H9 (cell line): Measurements from ENCODE around the gene ELF5. TPM values are rescaled to one million over a fixed set of nuclear protein-coding genes. Genes with fewer than 3 reads are reported as not detected.

Experiments
- DNase-seq: peaks from one replicate; pipeline ENCODE4 v3.0.0-alpha.2; 2017
- H2AFZ ChIP-seq: one replicate; pipeline ENCODE4 v1.6.1; 2013; ENCODE audit warnings: mild to moderate bottlenecking, low read length, control low read depth, moderate library complexity
- H2AK5ac ChIP-seq: 2 replicates; pipeline ENCODE4 v1.6.1; 2013; ENCODE audit warnings: low read length, control low read depth, mixed read lengths; ENCODE audit not compliant: insufficient read length
- H2BK120ac ChIP-seq: one replicate; pipeline ENCODE4 v1.6.1; 2013; ENCODE audit warnings: low read depth, mild to moderate bottlenecking, low read length, control low read depth, inconsistent platforms; ENCODE audit not compliant: poor library complexity, severe bottlenecking
- H2BK12ac ChIP-seq: 2 replicates; pipeline ENCODE4 v1.6.1; 2013; ENCODE audit warnings: low read length, control low read depth, mixed read lengths, low read depth; ENCODE audit not compliant: insufficient read length
- H2BK15ac ChIP-seq: 2 replicates; pipeline ENCODE4 v1.6.1; 2013; ENCODE audit warnings: low read depth, low read length, control low read depth
- H2BK20ac ChIP-seq: one replicate; pipeline ENCODE4 v1.6.1; 2013; ENCODE audit warnings: low read depth, mild to moderate bottlenecking, low read length, control low read depth, inconsistent platforms; ENCODE audit not compliant: poor library complexity, severe bottlenecking
- H2BK5ac ChIP-seq: 2 replicates; pipeline ENCODE4 v1.6.1; 2013; ENCODE audit warnings: low read length, control low read depth, mixed read lengths; ENCODE audit not compliant: insufficient read length
- H3K14ac ChIP-seq: 2 replicates; pipeline ENCODE4 v1.6.1; 2013; ENCODE audit warnings: low read length, control low read depth; ENCODE audit not compliant: insufficient read depth
- H3K18ac ChIP-seq: 2 replicates; pipeline ENCODE4 v1.6.1; 2013; ENCODE audit warnings: low read depth, mild to moderate bottlenecking, mixed read lengths, low read length, control low read depth; ENCODE audit not compliant: insufficient read length
- H3K23ac ChIP-seq: 2 replicates; pipeline ENCODE4 v1.6.1; 2013; ENCODE audit warnings: low read length, control low read depth, mixed read lengths, low read depth; ENCODE audit not compliant: insufficient read length
- H3K23me2 ChIP-seq: 2 replicates; pipeline ENCODE4 v1.6.1; 2013; ENCODE audit warnings: low read depth, mild to moderate bottlenecking, mixed read lengths, low read length, control low read depth; ENCODE audit not compliant: insufficient read length, poor library complexity, severe bottlenecking
- H3K27ac ChIP-seq: 2 replicates; pipeline ENCODE4 v1.5.1; 2013; ENCODE audit warnings: low read length, control low read depth, mixed read lengths, low read depth; ENCODE audit not compliant: insufficient read length
- H3K27me3 ChIP-seq: 2 replicates; pipeline ENCODE4 v1.6.1; 2013; ENCODE audit warnings: low read length, control low read depth, inconsistent platforms; ENCODE audit not compliant: insufficient read depth
- H3K4ac ChIP-seq: 2 replicates; pipeline ENCODE4 v1.6.1; 2013; ENCODE audit warnings: low read depth, mild to moderate bottlenecking, control low read depth, inconsistent platforms, low read length, moderate library complexity
- H3K4me1 ChIP-seq: 2 replicates; pipeline ENCODE4 v1.6.1; 2013; ENCODE audit warnings: low read length, control low read depth, inconsistent platforms; ENCODE audit not compliant: insufficient read depth
- H3K4me2 ChIP-seq: 2 replicates; pipeline ENCODE4 v1.6.1; 2013; ENCODE audit warnings: low read length, control low read depth, mixed read lengths; ENCODE audit not compliant: insufficient read length, insufficient read depth
- H3K56ac ChIP-seq: 2 replicates; pipeline ENCODE4 v1.6.1; 2013; ENCODE audit warnings: low read depth, mild to moderate bottlenecking, mixed read lengths, low read length, control low read depth; ENCODE audit not compliant: insufficient read length
- H3K79me1 ChIP-seq: 2 replicates; pipeline ENCODE4 v1.6.1; 2013; ENCODE audit warnings: low read depth, mild to moderate bottlenecking, moderate library complexity, low read length, control low read depth, inconsistent platforms; ENCODE audit not compliant: insufficient read depth, poor library complexity, severe bottlenecking
- H3K79me2 ChIP-seq: 2 replicates; pipeline ENCODE4 v1.6.1; 2013; ENCODE audit warnings: low read length, control low read depth, inconsistent platforms; ENCODE audit not compliant: insufficient read depth
- H3K9ac ChIP-seq: 2 replicates; pipeline ENCODE4 v1.6.1; 2013; ENCODE audit warnings: low read length, control low read depth, mixed read lengths; ENCODE audit not compliant: insufficient read length; ENCODE audit errors: extremely low read depth
- H3K9me3 ChIP-seq: one replicate; pipeline ENCODE4 v1.6.1; 2013; ENCODE audit warnings: low read depth, low read length, inconsistent platforms; ENCODE audit not compliant: control insufficient read depth
- H3T11ph ChIP-seq: one replicate; pipeline ENCODE4 v1.6.1; 2013; ENCODE audit warnings: mild to moderate bottlenecking, low read length, control low read depth, inconsistent platforms
- H4K20me1 ChIP-seq: one replicate; pipeline ENCODE4 v1.6.1; 2013; ENCODE audit not compliant: control insufficient read depth, insufficient read length, insufficient read depth
- H4K5ac ChIP-seq: 2 replicates; pipeline ENCODE4 v1.6.1; 2013; ENCODE audit warnings: low read depth, mild to moderate bottlenecking, mixed read lengths, low read length, control low read depth; ENCODE audit not compliant: insufficient read length
- H4K8ac ChIP-seq: replicated peaks from 2 replicates; pipeline ENCODE4 v1.6.1; 2013; ENCODE audit warnings: low read length, control low read depth, mixed read lengths, low read depth; ENCODE audit not compliant: insufficient read length
- H4K91ac ChIP-seq: 2 replicates; pipeline ENCODE4 v1.6.1; 2013; ENCODE audit warnings: low read depth, mild to moderate bottlenecking, moderate library complexity, mixed read lengths, low read length, control low read depth; ENCODE audit not compliant: insufficient read length
- H3K27ac Mint-ChIP-seq, 3 experiments: 2 replicates in 2 of 3; 3 replicates in 1 of 3; pipeline ENCODE4 v1.8.0; 2020 to 2021; ENCODE audit warnings: mixed read lengths in 3 of 3, mild to moderate bottlenecking in 1 of 3, moderate library complexity in 1 of 3
- H3K27me3 Mint-ChIP-seq: 2 replicates; pipeline ENCODE4 v1.8.0; 2021; ENCODE audit warnings: low read depth, mild to moderate bottlenecking, moderate library complexity, mixed read lengths
- H3K36me3 Mint-ChIP-seq, 3 experiments: 2 replicates in 2 of 3; 3 replicates in 1 of 3; pipeline ENCODE4 v1.8.0; 2020 to 2021; ENCODE audit warnings: low read depth in 3 of 3, mixed read lengths in 3 of 3; ENCODE audit not compliant: insufficient read depth in 1 of 3
- H3K4me1 Mint-ChIP-seq, 2 experiments: 2 replicates each; pipeline ENCODE4 v1.8.0; 2020; ENCODE audit warnings: mixed read lengths in 2 of 2
- H3K4me3 Mint-ChIP-seq, 2 experiments: 2 replicates in 1 of 2; 3 replicates in 1 of 2; pipeline ENCODE4 v1.8.0; 2020 to 2021; ENCODE audit warnings: mild to moderate bottlenecking in 2 of 2, mixed read lengths in 2 of 2, moderate library complexity in 1 of 2
- H3K9me3 Mint-ChIP-seq, 2 experiments: 2 replicates in 1 of 2; 3 replicates in 1 of 2; pipeline ENCODE4 v1.8.0; 2020; ENCODE audit warnings: mild to moderate bottlenecking in 2 of 2, mixed read lengths in 2 of 2, moderate library complexity in 1 of 2
- CTCF ChIP-seq: fragments of 200-600 bp; sonication (generic); conservative IDR thresholded peaks from 3 replicates; pipeline ENCODE4 v1.8.0; 2021; ENCODE audit warnings: antibody characterized with exemption, mild to moderate bottlenecking
- total RNA-seq: library from RNA; stranded (reverse); gene quantifications from 2 replicates; pipeline ENCODE4 v1.2.1, GENCODE V29; 2021

Gene ELF5
- total RNA-seq, 1 experiment from 2014 or later: not detected

DNA sequence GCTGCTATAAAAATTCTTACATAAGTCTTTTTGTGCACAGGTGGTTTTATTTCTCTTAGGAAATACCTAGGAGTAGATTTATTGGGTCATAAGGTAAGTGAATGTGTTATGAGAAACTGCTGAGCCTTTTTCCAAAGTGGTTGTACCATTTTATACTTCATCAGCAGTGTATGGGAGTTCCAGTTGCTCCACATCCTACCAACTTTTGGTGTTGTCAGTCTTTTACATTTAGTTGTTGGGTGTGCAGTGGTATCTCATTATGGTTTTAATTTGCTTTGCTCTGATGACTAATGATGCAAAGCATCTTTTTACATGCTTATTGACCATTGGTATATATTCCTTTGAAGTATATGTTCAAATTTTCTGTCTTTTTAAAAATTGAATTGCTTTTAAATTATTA is 71.8 kb downstream of the ELF5 start:
- H2BK12ac ChIP-seq: no peak overlapping the region
- H4K8ac ChIP-seq: no peak overlapping the region
- no peak overlapping the region for H2AFZ ChIP-seq
- no peak overlapping the region for H2BK5ac ChIP-seq
- no peaks in the 10 kb centered on the region for H3K9me3 ChIP-seq
- H3T11ph ChIP-seq: no peak overlapping the region
- H2AK5ac ChIP-seq: no peak overlapping the region
- no peaks in the 10 kb centered on the region for H3K79me2 ChIP-seq
- H3K27ac Mint-ChIP-seq: no peak overlapping the region
- H3K27ac ChIP-seq: no peak overlapping the region
- H3K23ac ChIP-seq: no peak overlapping the region
- peaks cover 2 to 20% (median 19%) of the 10 kb centered on the region in 3 experiments; a peak in 6 of 7 replicates for H3K36me3 Mint-ChIP-seq
- H4K5ac ChIP-seq: no peak overlapping the region
- H3K56ac ChIP-seq: no peak overlapping the region
- no peak overlapping the region for H3K4ac ChIP-seq
- DNase-seq: no peak
- no peaks in the 10 kb centered on the region for H3K79me1 ChIP-seq
- no peaks in the 10 kb centered on the region for H3K27me3 ChIP-seq
- H3K14ac ChIP-seq: no peak overlapping the region
- H3K18ac ChIP-seq: no peak overlapping the region
- no peak overlapping the region for H3K9ac ChIP-seq
- no peaks in the 10 kb centered on the region for H3K23me2 ChIP-seq
- H2BK15ac ChIP-seq: no peak overlapping the region
- no peak for TF ChIP-seq CTCF
- H2BK20ac ChIP-seq: no peak overlapping the region
- H3K4me1 ChIP-seq: no peaks in the 10 kb centered on the region
- H4K91ac ChIP-seq: no peak overlapping the region
- H3K9me3 Mint-ChIP-seq: peaks cover 12 to 18% of the 10 kb centered on the region in 2 experiments; a peak in 3 of 5 replicates
- H2BK120ac ChIP-seq: no peak overlapping the region
- H3K4me2 ChIP-seq: no peak overlapping the region
- no peaks in the 10 kb centered on the region for H4K20me1 ChIP-seq
- peaks cover 4 to 10% of the 10 kb centered on the region in 2 experiments for H3K4me1 Mint-ChIP-seq
- H3K27me3 Mint-ChIP-seq: no peaks in the 10 kb centered on the region; the same call in none of the 2 replicates
- no peak overlapping the region for H3K4me3 Mint-ChIP-seq
